ENCODE measurements around the gene RASA3.
"Not testable (repeated sequence)": the region's sequence is repeated elsewhere in the genome, so short reads cannot be mapped to it uniquely, and the experiment has no call there.

RASA3 gene

GRCh38 chr13:114076329-114077090, 55.9 kb downstream of the RASA3 start:
- no peak for DNase-seq

DNA sequence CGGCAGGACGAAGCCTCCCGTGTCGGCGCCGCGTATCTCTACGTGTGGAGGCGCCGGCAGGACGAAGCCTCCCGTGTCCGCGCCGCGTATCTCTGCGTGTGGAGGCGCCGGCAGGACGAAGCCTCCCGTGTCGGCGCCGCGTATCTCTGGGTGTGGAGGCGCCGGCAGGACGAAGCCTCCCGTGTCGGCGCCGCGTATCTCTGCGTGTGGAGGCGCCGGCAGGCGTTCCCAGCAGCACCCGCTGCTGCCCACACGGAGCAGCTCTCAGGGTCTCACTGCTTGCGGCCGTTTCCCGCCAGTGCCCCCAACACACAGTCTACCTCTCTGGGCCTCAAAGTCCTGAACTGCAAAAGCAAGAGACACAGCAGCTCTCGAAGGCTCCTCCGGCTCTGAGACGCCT, 56.6 kb downstream of the RASA3 start:
- DNase-seq = not testable (repeated sequence)

DNA sequence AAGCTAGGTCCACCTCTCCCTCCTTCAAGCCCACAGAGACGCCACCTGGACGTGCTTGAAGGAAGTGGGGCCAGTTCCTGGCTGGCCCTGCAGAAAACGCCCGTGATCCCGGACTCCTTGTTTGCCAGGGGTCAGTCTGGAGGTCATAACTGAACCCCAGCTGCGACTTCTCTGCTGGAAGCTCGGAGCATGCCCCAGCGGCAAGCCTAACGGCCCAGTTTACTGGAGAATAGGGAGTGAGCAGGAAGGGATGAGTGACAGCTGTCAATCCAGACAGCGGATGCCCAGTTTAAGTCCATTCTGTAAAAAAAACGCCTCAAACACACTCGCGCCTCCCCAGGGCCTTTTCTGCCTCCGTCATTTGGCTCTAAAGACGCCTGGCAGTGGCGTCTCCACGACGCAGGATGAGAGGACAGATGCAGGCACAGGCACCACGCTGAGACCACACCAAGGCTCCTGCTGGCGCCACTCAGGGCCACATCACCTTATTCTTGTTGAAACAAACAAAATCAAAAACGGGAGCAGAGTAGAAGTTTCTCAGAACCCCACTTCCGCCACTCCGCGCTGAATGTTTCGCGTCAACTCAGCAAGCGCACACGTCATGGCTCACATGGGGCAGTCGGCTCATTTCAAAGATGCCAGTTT, 57.6 kb downstream of the RASA3 start:
- no peak for DNase-seq

- DNase-seq = no peak
These were observed 58.4 kb downstream of the RASA3 start for GRCh38 chr13:114073881-114074612.

DNA sequence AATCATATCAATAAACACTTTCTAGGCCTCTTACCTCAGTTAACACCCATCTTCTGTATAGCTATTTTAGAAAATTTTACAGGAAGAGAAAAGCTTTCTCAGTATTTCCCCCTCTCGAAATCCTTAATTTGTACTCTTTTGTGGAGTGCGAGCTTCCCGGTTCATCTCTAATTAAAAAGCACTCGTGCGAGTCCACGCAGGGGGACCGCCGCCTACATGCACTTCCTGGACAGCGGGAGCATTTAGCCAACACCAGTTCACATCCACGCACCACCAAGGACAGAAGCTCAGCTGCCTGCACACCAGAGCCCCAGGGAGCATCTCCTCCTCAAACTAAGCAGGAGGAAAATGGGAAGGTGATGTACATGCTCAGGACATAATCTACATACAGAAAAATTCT, 60.0 kb downstream of the RASA3 start:
- DNase-seq = no peak

GRCh38 chr13:114071991-114072390, 60.4 kb downstream of the RASA3 start:
- no peak for DNase-seq

DNA sequence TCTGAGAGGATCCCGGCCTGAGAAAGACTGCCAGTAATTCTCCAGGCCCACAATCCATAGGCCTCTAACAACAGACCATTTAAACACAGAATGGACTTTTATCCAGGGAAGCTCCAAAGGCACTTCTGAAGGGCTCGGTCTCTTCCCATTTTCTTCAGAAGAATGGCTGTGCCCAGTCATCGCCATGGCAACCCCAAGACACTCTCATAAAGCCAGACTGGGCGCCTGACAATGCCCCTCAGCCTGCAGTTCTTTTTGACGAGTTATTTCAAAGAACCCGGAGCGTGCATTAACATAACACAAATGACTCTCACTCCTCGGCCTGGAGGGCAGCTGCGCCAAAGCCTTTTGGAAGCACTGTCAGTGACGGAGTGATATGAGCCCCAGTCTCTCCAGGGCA, 61.0 kb downstream of the RASA3 start:
- no peak for DNase-seq

DNA sequence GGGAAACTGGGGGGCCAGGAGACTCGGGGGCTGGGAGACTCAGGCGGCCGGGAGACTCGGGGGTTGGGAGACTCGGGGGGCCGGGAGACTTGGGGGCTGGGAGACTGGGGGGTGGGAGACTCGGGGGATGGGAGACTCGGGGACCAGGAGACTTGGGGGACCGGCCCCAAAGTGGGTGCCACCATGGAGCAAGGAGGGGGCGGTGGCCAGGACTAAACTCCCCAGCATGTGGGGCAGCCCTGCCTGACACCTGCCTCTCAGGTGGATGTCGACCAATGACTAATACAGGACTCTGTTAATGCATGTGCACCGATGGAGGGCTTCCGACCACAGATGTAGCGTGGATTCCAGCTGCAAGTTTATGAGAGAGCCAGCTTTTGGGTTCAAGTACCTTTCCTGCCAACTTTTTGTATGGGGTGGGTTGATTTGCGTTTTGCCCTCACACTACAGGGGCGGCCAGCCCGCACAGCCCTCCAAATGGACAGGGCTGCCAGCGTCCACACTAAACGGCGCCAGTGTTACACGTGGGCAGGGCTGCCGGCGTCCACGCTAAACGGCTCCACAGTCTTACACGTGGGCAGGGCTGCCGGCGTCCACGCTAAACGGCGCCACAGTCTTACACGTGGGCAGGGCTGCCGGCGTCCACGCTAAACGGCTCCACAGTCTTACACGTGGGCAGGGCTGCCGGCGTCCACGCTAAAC, 62.2 kb downstream of the RASA3 start:
- no peak for DNase-seq

DNA sequence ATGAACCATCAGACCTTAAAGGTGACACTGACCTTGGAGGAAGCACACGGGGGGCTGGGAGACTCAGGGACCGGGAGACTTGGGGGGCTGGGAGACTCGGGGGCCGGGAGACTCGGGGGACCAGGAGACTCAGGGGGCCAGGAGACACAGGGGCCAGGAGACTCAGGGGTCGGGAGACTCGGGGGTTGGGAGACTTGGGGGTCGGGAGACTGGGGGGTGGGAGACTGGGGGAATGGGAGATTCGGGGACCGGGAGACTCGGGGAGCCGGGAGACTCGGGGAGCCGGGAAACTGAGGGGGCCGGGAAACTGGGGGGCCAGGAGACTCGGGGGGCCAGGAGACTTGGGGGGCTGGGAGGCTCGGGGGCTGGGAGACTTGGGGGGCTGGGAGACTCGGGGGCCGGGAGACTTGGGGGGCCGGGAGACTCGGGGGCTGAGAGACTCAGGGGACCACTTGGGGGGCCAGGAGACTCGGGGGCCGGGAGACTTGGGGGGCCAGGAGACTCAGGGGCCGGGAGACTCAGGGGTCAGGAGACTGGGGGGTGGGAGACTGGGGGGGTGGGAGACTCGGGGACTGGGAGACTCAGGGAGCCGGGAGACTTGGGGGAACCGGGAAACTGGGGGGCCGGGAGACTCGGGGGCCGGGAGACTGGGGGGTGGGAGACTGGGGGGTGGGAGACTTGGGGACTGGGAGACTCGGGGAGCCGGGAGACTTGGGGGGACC, 62.9 kb downstream of the RASA3 start:
- DNase-seq = no peak

DNA sequence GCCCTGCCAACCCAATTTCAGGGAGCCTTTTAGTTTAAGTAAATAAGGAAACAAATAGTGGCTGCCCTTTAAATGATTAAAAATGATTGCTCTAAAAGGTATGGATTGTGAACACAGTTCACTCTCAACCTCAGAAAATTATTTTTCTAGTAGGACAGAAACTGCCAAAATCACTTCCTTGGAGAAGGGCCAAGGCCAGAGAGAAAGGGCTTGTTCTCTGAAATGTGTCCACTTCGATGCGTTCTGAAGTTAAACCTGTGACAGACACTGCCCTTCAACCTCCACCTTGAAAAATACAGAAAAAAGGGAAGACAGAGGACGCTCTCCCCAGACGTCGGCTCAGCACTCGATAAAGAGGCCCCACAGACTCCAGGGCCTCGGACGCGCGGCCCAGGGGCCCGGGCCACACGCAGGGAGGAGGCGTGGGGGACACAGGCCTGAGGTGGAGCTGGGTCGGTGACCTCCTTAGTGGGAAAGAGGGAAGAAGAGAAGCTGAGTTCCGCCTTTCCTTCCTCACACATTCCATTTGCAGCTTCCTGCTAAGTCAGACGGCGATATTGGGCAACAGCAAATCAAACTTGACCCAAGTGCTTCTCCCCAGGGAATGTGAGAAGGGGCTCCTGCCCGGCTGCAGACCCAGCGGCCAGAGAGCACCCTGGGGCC, 63.6 kb downstream of the RASA3 start:
- no peak for DNase-seq

DNA sequence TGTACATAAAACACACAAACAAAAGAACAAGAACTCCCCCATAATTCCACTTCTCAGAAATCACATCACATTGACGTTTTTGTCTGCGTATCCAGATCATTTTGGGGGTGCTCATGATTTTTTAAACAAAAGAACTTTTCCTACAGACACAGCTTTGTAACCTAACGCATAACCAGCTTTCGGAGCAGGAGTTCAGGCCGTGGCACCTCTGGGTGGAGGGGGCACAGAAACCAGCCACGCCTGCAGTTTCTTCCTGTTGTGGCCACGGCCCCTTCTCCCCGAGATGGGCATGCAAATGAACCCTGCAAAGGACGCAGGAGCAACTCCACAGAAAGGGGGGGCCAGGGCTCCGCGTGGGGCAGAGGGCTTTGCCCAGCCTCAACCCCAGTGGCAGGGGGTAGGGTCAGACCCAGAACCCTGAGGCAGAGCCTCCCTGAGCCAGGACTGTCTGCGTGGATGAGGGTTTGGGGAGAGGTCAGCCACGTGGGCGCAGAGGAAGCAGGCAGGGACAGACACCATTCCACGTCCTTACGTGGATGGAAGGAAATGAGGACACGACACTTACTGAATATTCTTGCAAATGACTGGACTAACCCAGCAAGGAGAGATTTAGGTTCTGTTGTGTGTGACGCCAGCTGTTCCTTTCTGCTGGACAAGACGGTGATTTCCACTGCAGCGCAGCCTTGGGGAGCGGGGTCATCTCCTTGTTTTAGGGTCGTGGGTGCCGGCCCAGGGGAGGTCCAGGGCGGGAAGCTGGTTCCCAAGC, 64.4 kb downstream of the RASA3 start:
- no peak for DNase-seq

DNA sequence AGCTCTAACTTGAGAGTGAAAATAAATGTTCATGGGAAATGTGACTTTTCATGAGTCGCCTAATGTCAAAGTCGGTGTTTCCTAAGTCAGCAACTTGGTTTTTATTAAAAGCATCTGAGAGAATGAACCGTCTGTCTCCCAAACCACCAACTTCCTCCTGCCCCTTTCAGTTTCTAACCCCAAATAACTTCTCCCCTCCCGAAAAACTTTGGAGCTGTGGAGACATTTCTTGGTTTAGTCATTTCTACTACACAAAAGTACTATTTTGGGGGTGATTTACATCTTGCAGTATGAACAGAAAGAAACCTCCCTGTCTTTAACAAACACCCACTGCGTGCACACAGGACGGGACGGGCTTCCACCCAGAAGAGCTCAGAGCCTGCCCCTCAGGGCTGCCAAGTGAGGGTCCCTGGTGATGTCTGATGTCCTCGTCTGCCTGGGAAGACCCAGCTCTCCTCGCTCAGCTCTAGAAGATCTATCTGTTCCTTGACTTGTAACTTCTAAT, 65.0 kb downstream of the RASA3 start:
- DNase-seq = no peak

- DNase-seq = no peak
These were observed 65.5 kb downstream of the RASA3 start for GRCh38 chr13:114066956-114067355.

- DNase-seq = no peak
These were observed 66.3 kb downstream of the RASA3 start for GRCh38 chr13:114065926-114066774.

DNA sequence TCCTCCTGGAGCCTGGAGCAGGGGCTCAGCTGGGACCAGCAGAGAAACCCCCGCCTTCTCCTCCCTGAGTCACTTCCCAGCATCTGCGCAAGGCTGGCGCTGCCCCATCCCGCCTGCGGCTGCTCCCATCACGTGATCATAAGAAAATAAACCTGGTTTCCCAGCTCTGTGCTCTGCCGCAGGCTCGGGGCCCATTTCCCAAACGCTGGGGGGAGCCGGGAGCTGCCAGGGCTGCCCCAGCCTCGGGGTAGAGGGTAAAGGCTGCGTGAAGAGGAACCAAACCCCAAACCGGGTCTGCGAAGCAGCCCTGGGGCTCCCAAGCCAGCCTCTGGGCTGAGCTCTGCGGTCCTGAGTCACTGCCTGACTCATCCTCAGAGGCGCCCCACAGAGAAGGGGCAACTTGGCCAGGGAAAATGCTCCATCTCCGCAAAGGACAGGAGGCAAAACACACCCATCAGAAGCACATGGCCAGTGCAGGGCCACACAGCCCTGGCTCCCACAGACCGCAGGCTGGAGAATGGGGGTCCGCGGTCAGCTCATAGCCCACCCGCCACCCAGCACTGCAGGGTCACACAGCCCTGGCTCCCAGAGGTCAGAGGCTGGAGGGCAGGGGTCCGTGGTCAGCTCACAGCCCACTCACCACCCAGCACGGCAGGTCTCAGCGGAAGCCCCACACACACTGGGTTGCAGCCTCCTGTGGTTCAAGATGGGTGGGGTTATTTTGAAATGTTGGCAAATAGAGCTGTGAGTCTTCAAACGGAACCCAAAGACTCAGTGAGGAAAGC, 67.1 kb downstream of the RASA3 start:
- DNase-seq = no peak

DNA sequence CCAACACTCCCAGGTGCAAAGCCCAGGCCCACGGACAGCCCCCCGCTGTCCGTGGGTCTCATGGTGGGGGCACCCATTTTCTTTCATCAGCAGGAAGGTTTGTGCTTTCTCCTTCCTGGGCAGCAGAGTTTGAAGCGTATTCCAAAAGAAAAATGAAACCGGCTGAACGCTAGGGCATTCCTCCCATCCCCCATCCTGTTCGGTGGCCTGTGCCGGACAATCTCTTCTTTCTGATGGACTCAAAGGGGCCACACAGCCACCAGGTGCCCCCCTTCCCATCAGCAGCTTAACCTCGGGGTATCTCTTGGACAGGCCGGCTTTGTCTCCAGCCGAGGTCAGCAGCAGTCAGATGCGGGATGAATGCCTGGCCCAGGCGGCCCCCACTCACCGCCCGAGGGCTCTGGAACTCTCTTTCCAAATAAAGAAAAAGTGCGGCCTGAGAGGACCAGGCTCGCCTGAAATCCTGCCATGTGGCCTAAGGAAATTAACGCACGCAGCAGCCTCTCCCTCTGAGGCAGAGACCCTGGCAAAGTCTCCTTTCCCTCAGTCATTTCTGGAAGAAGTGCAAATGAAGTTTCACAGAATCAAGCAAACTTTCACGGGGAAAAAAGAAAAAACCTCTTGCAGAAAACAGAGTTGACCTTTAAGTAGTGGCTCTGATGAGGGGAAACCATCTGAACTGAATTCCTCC, 67.8 kb downstream of the RASA3 start:
- no peak for DNase-seq

DNA sequence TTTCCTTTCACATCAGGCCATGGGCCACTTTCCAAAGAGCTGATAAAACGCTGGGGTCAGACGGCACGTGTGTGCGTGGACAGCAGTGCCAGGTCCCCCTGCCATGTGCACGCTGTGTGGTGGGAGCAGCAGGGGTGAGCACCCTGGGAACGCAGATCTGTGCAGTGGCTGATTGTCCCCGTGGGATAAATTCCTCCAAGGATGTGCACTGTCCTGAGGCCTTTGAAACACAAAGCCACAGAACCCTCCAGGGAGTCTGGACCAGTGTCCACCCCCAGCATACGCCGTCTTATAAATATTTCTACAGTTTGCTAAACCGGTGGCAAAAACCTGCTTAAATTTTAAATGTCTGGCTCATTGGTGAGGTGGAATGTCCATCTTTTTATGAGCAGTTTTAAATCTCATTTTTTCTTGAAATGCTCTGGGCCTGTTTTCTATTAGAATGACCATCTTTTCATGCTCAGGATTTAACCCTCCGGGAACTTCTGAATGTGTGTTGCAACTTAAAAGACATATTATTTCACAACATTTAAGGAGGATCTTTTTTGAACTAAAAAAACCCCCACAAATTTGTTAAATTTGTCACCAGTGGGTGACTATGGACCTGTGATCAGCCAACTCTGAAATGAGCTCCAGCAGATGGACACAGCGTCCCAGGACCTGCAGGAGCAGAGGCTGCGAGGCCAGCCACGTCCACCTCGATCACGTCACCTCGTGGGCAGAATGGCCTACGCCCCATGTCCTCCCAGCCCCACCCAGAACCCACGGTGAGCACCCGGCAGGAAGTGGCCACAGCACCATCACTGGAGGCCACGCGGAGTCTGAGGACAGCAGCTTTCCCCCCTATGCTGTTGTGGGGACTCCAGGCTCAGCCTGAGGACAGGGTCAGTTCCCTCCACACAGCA, 68.6 kb downstream of the RASA3 start:
- DNase-seq = no peak

DNA sequence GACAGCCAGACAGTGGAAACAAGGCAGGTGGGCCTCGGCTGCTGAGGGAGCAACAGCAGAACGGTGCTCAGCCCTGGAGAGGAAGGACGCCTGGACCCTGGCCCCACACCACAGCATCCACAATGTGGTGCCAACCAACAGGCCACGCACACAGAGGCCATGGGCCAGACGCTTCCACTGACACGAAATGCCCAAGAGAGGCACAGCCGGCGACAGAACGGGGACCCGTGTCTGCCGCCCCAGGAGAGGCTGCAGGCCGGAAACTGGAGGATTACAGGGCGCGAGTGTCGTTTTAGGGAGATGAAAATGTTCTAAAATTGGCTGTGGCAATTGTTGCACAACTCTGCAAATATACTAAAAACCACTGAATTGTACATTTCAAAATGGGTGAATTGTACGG, 69.7 kb downstream of the RASA3 start:
- DNase-seq = no peak

Data from NCI-H1048 (cell line).